Loucy (cell line): ENCODE results near the gene DNASE1L3.

Experiments used
- H2AFZ ChIP-seq: fragments of 200-600 bp; sonication (generic); 2 replicates; pipeline ENCODE4 v1.6.0; 2016; ENCODE audit warnings: antibody characterized with exemption, mild to moderate bottlenecking, low read length, moderate library complexity
- H3F3A ChIP-seq: fragments of 200-600 bp; 2 replicates; pipeline ENCODE4 v1.6.0; 2016; ENCODE audit warnings: antibody characterized with exemption, low read depth, mild to moderate bottlenecking
- H3K27me3 ChIP-seq: fragments of 200-600 bp; sonication (generic); 2 replicates; pipeline ENCODE4 v1.6.1; 2014; ENCODE audit warnings: low read length, mild to moderate bottlenecking; ENCODE audit not compliant: insufficient read depth, poor library complexity, severe bottlenecking
- H3K36me3 ChIP-seq: fragments of 200-600 bp; sonication (generic); 2 replicates; pipeline ENCODE4 v1.6.1; 2016; ENCODE audit warnings: low read length; ENCODE audit not compliant: insufficient read depth
- H3K4me1 ChIP-seq: fragments of 200-600 bp; sonication (generic); 2 replicates; pipeline ENCODE4 v1.5.1; 2014; ENCODE audit warnings: low read length, mild to moderate bottlenecking; ENCODE audit not compliant: insufficient read depth, poor library complexity, severe bottlenecking
- H3K4me2 ChIP-seq: fragments of 200-600 bp; sonication (generic); 2 replicates; pipeline ENCODE4 v1.6.0; 2014; ENCODE audit warnings: antibody characterized with exemption, low read length, low read depth, mild to moderate bottlenecking; ENCODE audit not compliant: poor library complexity, severe bottlenecking
- H3K4me3 ChIP-seq: fragments of 200-600 bp; sonication (generic); 2 replicates; pipeline ENCODE4 v1.5.1; 2014; ENCODE audit warnings: low read length, mild to moderate bottlenecking, mixed read lengths; ENCODE audit not compliant: poor library complexity, severe bottlenecking
- H3K79me2 ChIP-seq: fragments of 200-600 bp; sonication (generic); 2 replicates; pipeline ENCODE4 v1.6.1; 2014; ENCODE audit warnings: low read length; ENCODE audit not compliant: insufficient read depth
- H3K9ac ChIP-seq: fragments of 200-600 bp; sonication (generic); 2 replicates; pipeline ENCODE4 v1.6.0; 2014; ENCODE audit warnings: mild to moderate bottlenecking, low read depth, low read length, moderate library complexity; ENCODE audit not compliant: poor library complexity, severe bottlenecking
- H3K9me2 ChIP-seq: fragments of 200-600 bp; sonication (generic); replicated peaks from 2 replicates; pipeline ENCODE4 v1.6.1; 2016; ENCODE audit warnings: low read depth, low read length, mixed read lengths
- H3K9me3 ChIP-seq: fragments of 200-600 bp; sonication (generic); 2 replicates; pipeline ENCODE4 v1.6.1; 2014; ENCODE audit warnings: mild to moderate bottlenecking, antibody characterized with exemption, low read length, low read depth; ENCODE audit not compliant: insufficient read depth
- H4K20me1 ChIP-seq: fragments of 200-600 bp; sonication (generic); 2 replicates; pipeline ENCODE4 v1.6.0; 2014; ENCODE audit warnings: antibody characterized with exemption, low read length, mild to moderate bottlenecking; ENCODE audit not compliant: insufficient read depth, poor library complexity, severe bottlenecking
- CTCF ChIP-seq: fragments of 200-600 bp; sonication (generic); conservative IDR thresholded peaks from 2 replicates; pipeline ENCODE4 v1.5.1; 2014; ENCODE audit warnings: mild to moderate bottlenecking, antibody characterized with exemption, low read length
- EZH2phosphoT487 ChIP-seq: fragments of 200-600 bp; IDR thresholded peaks from 2 replicates; pipeline ENCODE4 v1.6.1; 2018; ENCODE audit warnings: antibody characterized with exemption, mild to moderate bottlenecking, moderate library complexity, borderline replicate concordance

Gene DNASE1L3

GRCh38 chr3:58160399-58160798 is 50.4 kb downstream of the DNASE1L3 start:
- Histone ChIP-seq H3F3A (no peaks in the 10 kb centered on the region), H3K27me3 (no peaks in the 10 kb centered on the region), H3K4me2 (no peak overlapping the region), H3K9me3 (no peaks in the 10 kb centered on the region), H3K9ac (no peak overlapping the region), H3K79me2 (no peaks in the 10 kb centered on the region), H3K4me1 (no peaks in the 10 kb centered on the region), H3K9me2 (no peaks in the 10 kb centered on the region), H3K36me3 (peaks cover 13% of the 10 kb centered on the region; the same call in 1 of the 2 replicates), H3K4me3 (no peak overlapping the region), H4K20me1 (no peaks in the 10 kb centered on the region), H2AFZ (no peak overlapping the region)
- TF ChIP-seq CTCF (no peak), EZH2phosphoT487 (no peak)

GRCh38 chr3:58158442-58159153 is 52.2 kb downstream of the DNASE1L3 start:
- Histone ChIP-seq H2AFZ (no peak overlapping the region), H3K36me3 (peaks cover 20% of the 10 kb centered on the region; the same call in 1 of the 2 replicates), H3K4me1 (no peaks in the 10 kb centered on the region), H3F3A (no peaks in the 10 kb centered on the region), H3K9me3 (no peaks in the 10 kb centered on the region), H3K9me2 (no peaks in the 10 kb centered on the region), H3K27me3 (no peaks in the 10 kb centered on the region), H3K9ac (no peak overlapping the region), H4K20me1 (no peaks in the 10 kb centered on the region), H3K79me2 (no peaks in the 10 kb centered on the region), H3K4me3 (no peak overlapping the region), H3K4me2 (no peak overlapping the region)
- TF ChIP-seq EZH2phosphoT487 (no peak), CTCF (no peak)

- peaks cover 16% of the 10 kb centered on the region; the same call in 1 of the 2 replicates for H3K36me3 ChIP-seq
- no peak for TF ChIP-seq EZH2phosphoT487
- TF ChIP-seq CTCF, result no peak
- H3K9ac ChIP-seq, result no peak overlapping the region
- no peaks in the 10 kb centered on the region for H3K79me2 ChIP-seq
- no peaks in the 10 kb centered on the region for H3K9me3 ChIP-seq
- no peaks in the 10 kb centered on the region for H3F3A ChIP-seq
- no peak overlapping the region for H3K4me3 ChIP-seq
- no peak overlapping the region for H2AFZ ChIP-seq
- no peaks in the 10 kb centered on the region for H3K9me2 ChIP-seq
- no peak overlapping the region for H3K4me2 ChIP-seq
- no peaks in the 10 kb centered on the region for H3K27me3 ChIP-seq
- H3K4me1 ChIP-seq, result no peaks in the 10 kb centered on the region
- H4K20me1 ChIP-seq, result no peaks in the 10 kb centered on the region
These were observed 53.1 kb downstream of the DNASE1L3 start for GRCh38 chr3:58157700-58158099.
